Measurements from ENCODE around the gene GPN2.

The GPN2 gene

GRCh38 chr1:26862781-26863684 is 27.1 kb downstream of the GPN2 start, which contains the start of gene SFN (continued):
- no peak for TF ChIP-seq ATF2 (tag by site-specific recombination; IDR thresholded peaks at IDR 0.05; ENCODE audit: low read depth)
- TF ChIP-seq ZNF416 (tag by site-specific recombination; IDR thresholded peaks at IDR 0.05), result no peak
- peak; percentile 75 for TF ChIP-seq ZEB2 (tag by site-specific recombination; IDR thresholded peaks at IDR 0.05)
- no peak for TF ChIP-seq RBAK (tag by site-specific recombination; IDR thresholded peaks at IDR 0.05)
- no peak for TF ChIP-seq GLI4 (tag by site-specific recombination; IDR thresholded peaks at IDR 0.05)
- TF ChIP-seq ZNF701 (tag by site-specific recombination; IDR thresholded peaks at IDR 0.05), result no peak
- no peak for TF ChIP-seq ZNF473 (tag by site-specific recombination; IDR thresholded peaks at IDR 0.05)
- no peak for TF ChIP-seq ZNF670 (tag by site-specific recombination; IDR thresholded peaks at IDR 0.05; ENCODE audit: low read depth)
- TF ChIP-seq ZBTB21 (tag by site-specific recombination; IDR thresholded peaks at IDR 0.05), result no peak
- TF ChIP-seq ZNF280D (tag by site-specific recombination; IDR thresholded peaks at IDR 0.05), result no peak
- TF ChIP-seq ZXDB (tag by site-specific recombination; IDR thresholded peaks at IDR 0.05), result peak; percentile 34; the same call in 1 of the 2 replicates
- peak; percentile 46; the same call in 1 of the 2 replicates for TF ChIP-seq ZNF184 (tag by site-specific recombination; IDR thresholded peaks at IDR 0.05)
- peak; percentile 25; the same call in 1 of the 2 replicates for TF ChIP-seq SP7 (tag by site-specific recombination; IDR thresholded peaks at IDR 0.05)
- TF ChIP-seq ZBTB26 (tag by site-specific recombination; optimal IDR thresholded peaks at IDR 0.05), result no peak
- TF ChIP-seq ZNF548 (tag by site-specific recombination; IDR thresholded peaks at IDR 0.05), result no peak
- TF ChIP-seq ZNF292 (tag by site-specific recombination; IDR thresholded peaks at IDR 0.05; ENCODE audit: borderline replicate concordance, low read depth), result no peak
- TF ChIP-seq ZNF624 (tag by site-specific recombination; IDR thresholded peaks at IDR 0.05), result no peak
- TF ChIP-seq TRIM28 (IDR thresholded peaks at IDR 0.05; ENCODE audit: borderline replicate concordance, low read length), result no peak
- TF ChIP-seq INSM2 (tag by site-specific recombination; IDR thresholded peaks at IDR 0.05), result no peak
- no peak for TF ChIP-seq IKZF3 (tag by site-specific recombination; IDR thresholded peaks at IDR 0.05)
- TF ChIP-seq KLF1 (tag by site-specific recombination; IDR thresholded peaks at IDR 0.05), result peak; percentile 93
- TF ChIP-seq ZBTB17 (tag by site-specific recombination; IDR thresholded peaks at IDR 0.05), result peak; percentile 31; the same call in 1 of the 2 replicates
- no peak for TF ChIP-seq ZNF350 (tag by site-specific recombination; IDR thresholded peaks at IDR 0.05)
- no peak for TF ChIP-seq KLF16 (tag by site-specific recombination; IDR thresholded peaks at IDR 0.05)
- no peak for TF ChIP-seq ZNF704 (tag by site-specific recombination; IDR thresholded peaks at IDR 0.05)
- TF ChIP-seq MYNN (tag by site-specific recombination; IDR thresholded peaks at IDR 0.05; ENCODE audit: borderline replicate concordance), result no peak
- TF ChIP-seq ZNF747 (tag by site-specific recombination; IDR thresholded peaks at IDR 0.05), result no peak
- no peak; the same call in 1 of the 2 replicates for TF ChIP-seq ZNF660 (tag by site-specific recombination; IDR thresholded peaks at IDR 0.05)
- TF ChIP-seq SP3 (tag by site-specific recombination; IDR thresholded peaks at IDR 0.05), result peak; percentile 78
- no peak for TF ChIP-seq ZNF155 (tag by site-specific recombination; IDR thresholded peaks at IDR 0.05)
- no peak for TF ChIP-seq ZNF404 (tag by site-specific recombination; IDR thresholded peaks at IDR 0.05)
- peak; percentile 100 for TF ChIP-seq ZFP69B (tag by site-specific recombination; IDR thresholded peaks at IDR 0.05)
- no peak for TF ChIP-seq SCRT2 (tag by site-specific recombination; IDR thresholded peaks at IDR 0.05)
- TF ChIP-seq ZNF175 (tag by site-specific recombination; IDR thresholded peaks at IDR 0.05), result no peak

Measured in HEK293 (cell line).